K562 (cell line): ENCODE data around the gene DNASE1L1. TPM values are rescaled to one million over a fixed set of nuclear protein-coding genes. Genes with fewer than 3 reads are reported as not detected.

Experiments
- CHD1 ChIP-seq: fragments of 200-600 bp; sonication (generic); IDR thresholded peaks from one replicate; pipeline ENCODE4 v1.6.1; 2012; ENCODE audit warnings: mild to moderate bottlenecking, moderate library complexity, low read length, inconsistent platforms
- FUS ChIP-seq: fragments of 200-400 bp; formaldehyde crosslinking; optimal IDR thresholded peaks from 2 replicates; pipeline ENCODE3; 2017; ENCODE audit warnings: low read depth, low read length
- HDAC6 ChIP-seq: IDR thresholded peaks from 2 replicates; pipeline ENCODE4 v1.6.1; 2012; ENCODE audit warnings: low read depth, mild to moderate bottlenecking, control low read depth, inconsistent platforms, low read length, moderate library complexity
- IFI16 ChIP-seq: fragments of 250-450 bp; sonication (Bioruptor Pico); IDR thresholded peaks from 2 replicates; pipeline ENCODE4 v2.1.2; 2022; ENCODE audit warnings: mild to moderate bottlenecking, inconsistent platforms
- KAT7 ChIP-seq: sonication (generic); formaldehyde crosslinking; IDR thresholded peaks from 2 replicates; pipeline ENCODE4 v1.8.0; 2022; ENCODE audit warnings: missing genetic modification reagents, mild to moderate bottlenecking, borderline replicate concordance
- MTA1 ChIP-seq: fragments of 450-650 bp; IDR thresholded peaks from 2 replicates; pipeline ENCODE4 v1.6.1; 2017; ENCODE audit warnings: borderline replicate concordance
- MYBL2 ChIP-seq, 2 experiments: fragments of 450-650 bp in 1 of 2; sonication (generic) in 1 of 2; formaldehyde crosslinking in 1 of 2; IDR thresholded peaks; 2 replicates each; pipeline versions ENCODE4 v1.6.1 to v1.8.1; 2017 to 2022; ENCODE audit warnings: borderline replicate concordance in 1 of 2, inconsistent platforms in 1 of 2, low read depth in 1 of 2, mild to moderate bottlenecking in 1 of 2, missing genetic modification reagents in 1 of 2, moderate library complexity in 1 of 2
- NBN ChIP-seq: fragments of 450-650 bp; IDR thresholded peaks from 2 replicates; pipeline ENCODE4 v1.6.1; 2016; ENCODE audit warnings: low read depth, mild to moderate bottlenecking
- PHF20 ChIP-seq: fragments of 450-650 bp; IDR thresholded peaks from 2 replicates; pipeline ENCODE4 v1.6.1; 2018; ENCODE audit not compliant: partially characterized antibody
- RBM17 ChIP-seq: fragments of 200-400 bp; formaldehyde crosslinking; IDR thresholded peaks from 2 replicates; pipeline ENCODE4 v1.6.1; 2017; ENCODE audit warnings: low read depth, mild to moderate bottlenecking, low read length, borderline replicate concordance
- SMARCA4 ChIP-seq: fragments of 450-650 bp; IDR thresholded peaks from 2 replicates; pipeline ENCODE4 v1.6.1; 2016
- SMARCA5 ChIP-seq: fragments of 450-650 bp; IDR thresholded peaks from 2 replicates; pipeline ENCODE4 v1.6.1; 2016
- SMC3 ChIP-seq: conservative IDR thresholded peaks from 2 replicates; pipeline ENCODE4 v1.6.1; 2011; ENCODE audit warnings: low read depth, low read length, improper control_type of control experiment; ENCODE audit not compliant: insufficient read depth
- SREBF2 ChIP-seq: sonication (generic); formaldehyde crosslinking; IDR thresholded peaks from 2 replicates; pipeline ENCODE4 v1.4.0; 2020; ENCODE audit warnings: mild to moderate bottlenecking, missing genetic modification reagents
- TEAD2 ChIP-seq: fragments of 450-650 bp; IDR thresholded peaks from 2 replicates; pipeline ENCODE4 v1.6.1; 2016; ENCODE audit warnings: missing genetic modification characterization, control low read depth, missing compliant biosample characterization
- U2AF1 ChIP-seq: fragments of 200-400 bp; formaldehyde crosslinking; optimal IDR thresholded peaks from 2 replicates; pipeline ENCODE3; 2017; ENCODE audit warnings: mild to moderate bottlenecking, low read depth, low read length, moderate library complexity
- WHSC1 ChIP-seq: IDR thresholded peaks from one replicate; pipeline ENCODE4 v1.6.1; 2012; ENCODE audit warnings: low read length, control low read depth, inconsistent platforms
- ZNF143 ChIP-seq: sonication (generic); formaldehyde crosslinking; IDR thresholded peaks from 2 replicates; pipeline ENCODE4 v1.9.0; 2022; ENCODE audit warnings: mild to moderate bottlenecking, missing genetic modification reagents
- ZNF707 ChIP-seq: fragments of 250-450 bp; sonication (Bioruptor Pico); conservative IDR thresholded peaks from 2 replicates; pipeline ENCODE4 v1.8.0; 2022; ENCODE audit warnings: inconsistent platforms, mild to moderate bottlenecking, moderate library complexity
- polyA plus RNA-seq, 8 experiments: library from polyadenylated mRNA; depleted of rRNA in 4 of 8; stranded (reverse) in 5 of 8; unstranded in 3 of 8; fragments of >200 nt; fragmentation: Nextera tagmentation in 2 of 8; fragmentation: Illumina TruSeq in 1 of 8; extraction: Ambion mirVana in 2 of 8; extraction: Trizol in 1 of 8; gene quantifications; 2 replicates each; pipeline versions ENCODE4 v1.2.1 to v1.2.3, GENCODE V29; 2011 to 2014; ENCODE audit warnings: inconsistent platforms in 1 of 8, missing spikeins in 1 of 8
- total RNA-seq, 7 experiments: library from RNA; depleted of rRNA in 6 of 7; stranded (reverse); fragments of >200 nt in 6 of 7; fragmentation: Illumina TruSeq in 2 of 7; extraction: Trizol in 2 of 7; gene quantifications; 2 replicates each; pipeline versions ENCODE4 v1.2.1 to v1.2.3, GENCODE V29; 2011 to 2021; ENCODE audit warnings: low replicate concordance in 1 of 7
- TF ChIP-seq, protein P1 (sequence below): fragments of 450-650 bp; IDR thresholded peaks from 2 replicates; pipeline ENCODE4 v1.6.1; 2016; ENCODE audit warnings: low read depth
- TF ChIP-seq, protein P2 (sequence below): IDR thresholded peaks from 3 replicates; pipeline ENCODE4 v1.6.1; 2011; ENCODE audit warnings: borderline replicate concordance, mild to moderate bottlenecking; ENCODE audit not compliant: insufficient read length, insufficient read depth

DNASE1L1 gene
- total and polyA plus RNA-seq, 9 of the 15 experiments (the other 6 are each of a cell fraction or from before 2014, with no cell fraction given) = 0.73 to 12.6 (median 7.9) TPM

DNA sequence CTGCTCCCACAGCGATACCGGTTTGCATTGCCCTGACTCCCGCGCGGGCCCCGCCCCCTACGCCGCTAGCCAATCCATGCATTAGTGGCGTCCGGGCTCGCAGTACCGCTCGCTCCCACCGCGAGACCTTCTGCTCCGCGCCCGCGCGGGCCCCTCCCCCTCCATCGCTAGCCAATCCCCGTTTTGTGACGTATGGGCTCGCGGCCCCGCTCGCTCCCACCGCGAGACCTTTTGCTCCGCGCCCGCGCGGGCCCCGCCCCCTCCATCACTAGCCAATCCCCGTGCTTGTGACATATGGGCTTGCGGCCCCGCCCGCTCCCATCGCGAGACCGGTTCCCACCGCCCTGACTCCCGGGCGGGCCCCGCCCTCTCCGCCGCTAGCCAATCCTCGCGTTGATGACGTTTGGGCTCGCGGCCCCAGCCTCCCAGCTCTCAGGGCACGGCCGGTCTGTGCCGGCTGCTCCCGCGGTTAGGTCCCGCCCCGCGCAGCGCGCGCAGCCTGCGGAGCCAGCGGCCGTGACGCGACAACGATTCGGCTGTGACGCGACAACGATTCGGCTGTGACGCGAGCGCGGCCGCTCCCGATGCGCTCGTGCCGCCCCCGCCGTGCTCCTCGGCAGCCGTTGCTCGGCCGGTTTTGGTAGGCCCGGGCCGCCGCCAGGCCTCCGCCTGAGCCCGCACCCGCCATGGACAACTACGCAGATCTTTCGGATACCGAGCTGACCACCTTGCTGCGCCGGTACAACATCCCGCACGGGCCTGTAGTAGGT lies 30.1 kb downstream of the DNASE1L1 start, which contains the start of gene EMD (continued):
- TF ChIP-seq, protein P1, sequence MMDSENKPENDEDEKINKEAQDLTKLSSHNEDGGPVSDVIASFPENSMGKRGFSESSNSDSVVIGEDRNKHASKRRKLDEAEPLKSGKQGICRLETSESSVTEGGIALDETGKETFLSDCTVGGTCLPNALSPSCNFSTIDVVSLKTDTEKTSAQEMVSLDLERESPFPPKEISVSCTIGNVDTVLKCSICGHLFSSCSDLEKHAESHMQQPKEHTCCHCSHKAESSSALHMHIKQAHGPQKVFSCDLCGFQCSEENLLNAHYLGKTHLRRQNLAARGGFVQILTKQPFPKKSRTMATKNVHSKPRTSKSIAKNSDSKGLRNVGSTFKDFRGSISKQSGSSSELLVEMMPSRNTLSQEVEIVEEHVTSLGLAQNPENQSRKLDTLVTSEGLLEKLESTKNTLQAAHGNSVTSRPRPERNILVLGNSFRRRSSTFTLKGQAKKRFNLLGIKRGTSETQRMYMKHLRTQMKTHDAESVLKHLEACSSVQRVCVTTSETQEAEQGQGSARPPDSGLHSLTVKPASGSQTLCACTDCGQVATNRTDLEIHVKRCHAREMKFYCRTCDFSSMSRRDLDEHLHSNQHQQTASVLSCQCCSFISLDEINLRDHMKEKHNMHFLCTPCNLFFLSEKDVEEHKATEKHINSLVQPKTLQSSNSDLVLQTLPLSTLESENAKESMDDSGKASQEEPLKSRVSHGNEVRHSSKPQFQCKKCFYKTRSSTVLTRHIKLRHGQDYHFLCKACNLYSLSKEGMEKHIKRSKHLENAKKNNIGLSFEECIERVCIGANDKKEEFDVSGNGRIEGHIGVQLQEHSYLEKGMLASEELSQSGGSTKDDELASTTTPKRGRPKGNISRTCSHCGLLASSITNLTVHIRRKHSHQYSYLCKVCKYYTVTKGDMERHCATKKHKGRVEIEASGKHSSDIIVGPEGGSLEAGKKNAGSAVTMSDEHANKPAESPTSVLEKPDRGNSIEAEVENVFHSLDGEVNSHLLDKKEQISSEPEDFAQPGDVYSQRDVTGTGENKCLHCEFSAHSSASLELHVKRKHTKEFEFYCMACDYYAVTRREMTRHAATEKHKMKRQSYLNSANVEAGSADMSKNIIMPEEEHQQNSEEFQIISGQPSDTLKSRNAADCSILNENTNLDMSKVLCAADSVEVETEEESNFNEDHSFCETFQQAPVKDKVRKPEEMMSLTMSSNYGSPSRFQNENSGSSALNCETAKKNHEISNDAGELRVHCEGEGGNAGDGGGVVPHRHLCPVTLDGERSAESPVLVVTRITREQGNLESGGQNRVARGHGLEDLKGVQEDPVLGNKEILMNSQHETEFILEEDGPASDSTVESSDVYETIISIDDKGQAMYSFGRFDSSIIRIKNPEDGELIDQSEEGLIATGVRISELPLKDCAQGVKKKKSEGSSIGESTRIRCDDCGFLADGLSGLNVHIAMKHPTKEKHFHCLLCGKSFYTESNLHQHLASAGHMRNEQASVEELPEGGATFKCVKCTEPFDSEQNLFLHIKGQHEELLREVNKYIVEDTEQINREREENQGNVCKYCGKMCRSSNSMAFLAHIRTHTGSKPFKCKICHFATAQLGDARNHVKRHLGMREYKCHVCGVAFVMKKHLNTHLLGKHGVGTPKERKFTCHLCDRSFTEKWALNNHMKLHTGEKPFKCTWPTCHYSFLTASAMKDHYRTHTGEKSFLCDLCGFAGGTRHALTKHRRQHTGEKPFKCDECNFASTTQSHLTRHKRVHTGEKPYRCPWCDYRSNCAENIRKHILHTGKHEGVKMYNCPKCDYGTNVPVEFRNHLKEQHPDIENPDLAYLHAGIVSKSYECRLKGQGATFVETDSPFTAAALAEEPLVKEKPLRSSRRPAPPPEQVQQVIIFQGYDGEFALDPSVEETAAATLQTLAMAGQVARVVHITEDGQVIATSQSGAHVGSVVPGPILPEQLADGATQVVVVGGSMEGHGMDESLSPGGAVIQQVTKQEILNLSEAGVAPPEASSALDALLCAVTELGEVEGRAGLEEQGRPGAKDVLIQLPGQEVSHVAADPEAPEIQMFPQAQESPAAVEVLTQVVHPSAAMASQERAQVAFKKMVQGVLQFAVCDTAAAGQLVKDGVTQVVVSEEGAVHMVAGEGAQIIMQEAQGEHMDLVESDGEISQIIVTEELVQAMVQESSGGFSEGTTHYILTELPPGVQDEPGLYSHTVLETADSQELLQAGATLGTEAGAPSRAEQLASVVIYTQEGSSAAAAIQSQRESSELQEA = no peak
- TF ChIP-seq ZNF143 (CRISPR knock-in tag) (no peak), RBM17 (no peak), CHD1 (no peak), FUS (no peak), SMC3 (no peak), WHSC1 (no peak), NBN (peak; percentile 78), PHF20 (peak; percentile 35), SMARCA4 (no peak), KAT7 (no peak; the same call in 1 of the 2 replicates), MTA1 (no peak), U2AF1 (no peak), SMARCA5 (no peak), ZNF707 (CRISPR knock-in tag) (no peak), IFI16 (CRISPR knock-in tag) (no peak), HDAC6 (no peak), TEAD2 (tag) (no peak), MYBL2 (IDR thresholded peaks at IDR 0.05; ENCODE audit: low read depth) (no peak), MYBL2 (CRISPR knock-in tag; IDR thresholded peaks at IDR 0.05; ENCODE audit: borderline replicate concordance) (no peak), SREBF2 (CRISPR knock-in tag) (no peak)
- TF ChIP-seq, protein P2, sequence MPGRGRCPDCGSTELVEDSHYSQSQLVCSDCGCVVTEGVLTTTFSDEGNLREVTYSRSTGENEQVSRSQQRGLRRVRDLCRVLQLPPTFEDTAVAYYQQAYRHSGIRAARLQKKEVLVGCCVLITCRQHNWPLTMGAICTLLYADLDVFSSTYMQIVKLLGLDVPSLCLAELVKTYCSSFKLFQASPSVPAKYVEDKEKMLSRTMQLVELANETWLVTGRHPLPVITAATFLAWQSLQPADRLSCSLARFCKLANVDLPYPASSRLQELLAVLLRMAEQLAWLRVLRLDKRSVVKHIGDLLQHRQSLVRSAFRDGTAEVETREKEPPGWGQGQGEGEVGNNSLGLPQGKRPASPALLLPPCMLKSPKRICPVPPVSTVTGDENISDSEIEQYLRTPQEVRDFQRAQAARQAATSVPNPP = no peak
